Vagina (tissue), 2 donors: ENCODE measurements around the gene EDEM2.

Experiments used
- CTCF ChIP-seq, 3 experiments: fragments of 450-650 bp in 2 of 3; fragments of 200-600 bp in 1 of 3; sonication (generic) in 1 of 3; IDR thresholded peaks; one replicate each; pipeline ENCODE4 v1.5.1; 2017 to 2019; ENCODE audit warnings: antibody characterized with exemption in 3 of 3, mild to moderate bottlenecking in 2 of 3, moderate library complexity in 2 of 3
- POLR2A ChIP-seq, 2 donors: fragments of 450-650 bp; IDR thresholded peaks; one replicate each; pipeline ENCODE4 v1.6.1; 2017; ENCODE audit warnings: antibody characterized with exemption in 2 of 2, mild to moderate bottlenecking in 2 of 2, moderate library complexity in 2 of 2

GRCh38 chr20:35133031-35133430, 14.1 kb downstream of the EDEM2 start:
- no peak for TF ChIP-seq CTCF (IDR thresholded peaks at IDR 0.05)
- TF ChIP-seq POLR2A (IDR thresholded peaks at IDR 0.05): no peak
